ENCODE results near the gene C22orf23.
A peak's percentile ranks its signal among the peaks of the same experiment; 100 is the strongest.

The C22orf23 gene

GRCh38 chr22:37953437-37954179, at the start of gene C22orf23, which contains the start of gene POLR2F:
Gene C22orf23, minus strand, starts transcription at chr22:37953601. Its CDS starts 452 bp downstream, at chr22:37953149.
Gene POLR2F, plus strand, starts transcription at chr22:37953699. Its CDS starts 89 bp downstream, at chr22:37953788.
- H3K4me3 ChIP-seq (ENCODE audit: low read length) = peak within 1 kb of the TSS; percentile 99
- peak; percentile 91 for DNase-seq (ENCODE audit: low read depth)
- no peak for TF ChIP-seq CTCF (conservative IDR thresholded peaks at IDR 0.05; ENCODE audit: low read length)

- no peak overlapping the region for H3K4me3 ChIP-seq (ENCODE audit: low read length)
- DNase-seq (ENCODE audit: low read depth) = peak; percentile 11
- no peak for TF ChIP-seq CTCF (conservative IDR thresholded peaks at IDR 0.05; ENCODE audit: low read length)
Observed at GRCh38 chr22:37999640-38000272, 46.4 kb upstream of the C22orf23 start.

GRCh38 chr22:37999236-37999635, 45.8 kb upstream of the C22orf23 start:
- no peak overlapping the region for H3K4me3 ChIP-seq (ENCODE audit: low read length)
- DNase-seq (ENCODE audit: low read depth) = no peak
- no peak for TF ChIP-seq CTCF (conservative IDR thresholded peaks at IDR 0.05; ENCODE audit: low read length)

- TF ChIP-seq CTCF (conservative IDR thresholded peaks at IDR 0.05; ENCODE audit: low read length) = no peak
- no peak overlapping the region for H3K4me3 ChIP-seq (ENCODE audit: low read length)
- no peak for DNase-seq (ENCODE audit: low read depth)
Observed at GRCh38 chr22:37998543-37998942, 45.1 kb upstream of the C22orf23 start.

DNA sequence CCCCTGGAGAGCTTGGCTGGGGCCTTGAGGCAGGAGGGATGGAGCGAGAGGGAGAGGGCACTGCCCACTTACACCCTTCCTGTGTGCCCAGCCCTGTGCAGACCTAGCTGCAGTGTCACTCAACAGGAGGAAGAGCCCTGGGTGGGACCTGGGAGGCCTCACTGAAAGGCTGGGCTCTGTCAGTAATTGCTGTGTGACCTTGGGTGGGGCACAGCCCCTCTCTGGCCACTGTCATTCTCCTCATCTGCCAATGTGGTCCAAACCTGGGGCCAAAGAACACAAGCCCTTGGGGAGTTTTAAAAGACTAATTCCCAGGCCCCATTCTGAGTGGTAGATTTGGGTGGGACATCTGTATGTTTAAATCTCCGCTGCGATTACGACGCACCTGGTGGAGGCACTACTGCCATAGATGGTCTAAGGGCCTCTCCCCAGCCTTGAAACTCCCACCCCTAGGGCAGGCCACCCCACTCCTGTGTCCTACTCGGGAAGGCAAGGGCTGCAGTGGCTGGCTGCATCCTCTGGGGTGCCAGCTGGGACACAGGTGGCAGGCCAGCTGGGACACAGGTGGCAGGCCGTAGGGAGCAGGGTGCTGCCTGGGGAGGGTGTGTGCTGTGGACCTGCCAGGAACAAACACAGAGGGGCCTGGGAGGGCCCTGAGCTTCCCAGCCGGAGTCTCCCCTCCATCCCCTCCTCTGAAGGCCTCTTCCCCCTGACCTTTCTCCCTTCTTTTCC, 43.3 kb upstream of the C22orf23 start:
- DNase-seq (ENCODE audit: low read depth) = no peak
- H3K4me3 ChIP-seq (ENCODE audit: low read length) = no peak overlapping the region

DNA sequence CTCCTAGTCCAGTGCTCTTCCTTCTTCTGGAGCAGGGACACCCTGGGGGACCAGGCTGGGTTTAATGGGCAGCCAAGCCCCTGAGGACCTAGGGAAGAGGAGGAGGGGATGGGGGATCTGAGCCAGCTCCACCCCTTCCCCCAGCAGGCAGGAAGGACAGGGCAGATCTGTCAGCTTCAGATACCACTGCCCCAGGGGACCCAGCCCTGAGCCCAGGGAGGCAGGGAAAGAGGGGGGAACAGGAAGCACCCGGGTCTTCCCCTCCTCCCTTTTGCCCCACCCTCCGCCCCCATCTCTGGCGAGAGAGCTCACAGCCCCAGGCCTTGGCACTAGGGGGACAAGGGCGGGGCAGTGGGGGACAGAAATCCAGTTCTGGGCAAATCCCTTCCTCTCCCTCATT, 42.7 kb upstream of the C22orf23 start:
- no peak for TF ChIP-seq CTCF (conservative IDR thresholded peaks at IDR 0.05; ENCODE audit: low read length)
- no peak for DNase-seq (ENCODE audit: low read depth)
- H3K4me3 ChIP-seq (ENCODE audit: low read length) = no peak overlapping the region

More for the DNA sequence above, 43.3 kb upstream of the C22orf23 start:
- TF ChIP-seq CTCF (conservative IDR thresholded peaks at IDR 0.05; ENCODE audit: low read length) = no peak
